EH (cell line): ENCODE measurements around the gene CNTN1.
"Not testable (repeated sequence)": the region's sequence is repeated elsewhere in the genome, so short reads cannot be mapped to it uniquely, and the experiment has no call there.

Experiments
- DNase-seq: peaks from one replicate; pipeline ENCODE4 v3.0.0-alpha.2; 2015; ENCODE audit warnings: low read depth

The CNTN1 gene

GRCh38 chr12:40697566-40698259 is 5.5 kb downstream of the CNTN1 start:
- DNase-seq = no peak

GRCh38 chr12:40701756-40702155 is 9.5 kb downstream of the CNTN1 start:
- no peak for DNase-seq

GRCh38 chr12:40711121-40711520 is 18.9 kb downstream of the CNTN1 start:
- no peak for DNase-seq

- no peak for DNase-seq
These were observed 22.4 kb downstream of the CNTN1 start for GRCh38 chr12:40714636-40715035.

GRCh38 chr12:40716037-40716436 is 23.8 kb downstream of the CNTN1 start:
- no peak for DNase-seq

GRCh38 chr12:40717576-40717975 is 25.3 kb downstream of the CNTN1 start:
- no peak for DNase-seq

GRCh38 chr12:40718878-40719372 is 26.7 kb downstream of the CNTN1 start:
- no peak for DNase-seq

- no peak for DNase-seq
These were observed 30.8 kb downstream of the CNTN1 start for GRCh38 chr12:40723001-40723400.

GRCh38 chr12:40726366-40726765 is 34.1 kb downstream of the CNTN1 start:
- no peak for DNase-seq

- no peak for DNase-seq
These were observed 35.7 kb downstream of the CNTN1 start for GRCh38 chr12:40727774-40728483.

GRCh38 chr12:40730281-40730680 is 38.0 kb downstream of the CNTN1 start:
- no peak for DNase-seq

GRCh38 chr12:40733871-40734270 is 41.6 kb downstream of the CNTN1 start:
- DNase-seq = no peak

- no peak for DNase-seq
These were observed 42.0 kb downstream of the CNTN1 start for GRCh38 chr12:40734276-40734675.

- DNase-seq = no peak
These were observed 43.5 kb downstream of the CNTN1 start for GRCh38 chr12:40735551-40736230.

- not testable (repeated sequence) for DNase-seq
These were observed 45.2 kb downstream of the CNTN1 start for GRCh38 chr12:40737416-40737815.

GRCh38 chr12:40738856-40739255 is 46.6 kb downstream of the CNTN1 start:
- no peak for DNase-seq

GRCh38 chr12:40742041-40742440 is 49.8 kb downstream of the CNTN1 start:
- DNase-seq = no peak

GRCh38 chr12:40745386-40745785 is 53.1 kb downstream of the CNTN1 start:
- no peak for DNase-seq

- no peak for DNase-seq
These were observed 57.6 kb downstream of the CNTN1 start for GRCh38 chr12:40749863-40750262.

GRCh38 chr12:40752011-40752410 is 59.8 kb downstream of the CNTN1 start:
- DNase-seq = no peak

GRCh38 chr12:40760821-40761220 is 68.6 kb downstream of the CNTN1 start:
- no peak for DNase-seq

- no peak for DNase-seq
These were observed 69.8 kb downstream of the CNTN1 start for GRCh38 chr12:40762072-40762471.
